ENCODE results near the gene NLRP1. TPM values are rescaled to one million over a fixed set of nuclear protein-coding genes. Genes with fewer than 3 reads are reported as not detected.
A peak's percentile ranks its signal among the peaks of the same experiment; 100 is the strongest.

Gene NLRP1
- total and polyA plus RNA-seq, 9 of the 15 experiments (the other 6 are each of a cell fraction or from before 2014, with no cell fraction given) = 4.0 to 69.4 (median 27.7) TPM

DNA sequence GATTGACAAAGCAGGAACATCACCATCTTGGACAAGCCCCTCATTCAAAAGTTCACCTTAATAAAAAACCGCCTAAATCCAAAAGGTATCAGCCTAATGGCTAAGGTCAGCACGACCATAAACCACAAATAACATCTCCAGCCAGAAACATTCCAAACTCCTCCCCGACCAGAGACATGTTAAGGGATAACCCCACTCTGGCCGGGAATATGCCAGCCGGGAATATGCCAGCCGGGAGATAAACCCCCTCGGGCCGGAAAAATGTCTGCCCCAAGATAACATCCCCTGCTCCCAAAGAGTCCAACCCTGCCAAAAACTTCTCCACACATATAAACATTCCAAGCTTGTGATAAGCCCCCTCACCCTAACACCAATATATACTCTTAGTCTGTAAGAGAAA, 116.9 kb downstream of the NLRP1 start:
- H3K4me2 ChIP-seq (ENCODE audit: insufficient read depth, low read length) = peak overlapping the region; percentile 93
- 0 out of 2 replicates have a peak, but pooled peaks cover 2% of the 10 kb centered on the region for H4K20me1 ChIP-seq (replicated peaks; ENCODE audit: control insufficient read depth, insufficient read depth, low read length)
- FAIRE-seq (no peak), ATAC-seq (no peak), DNase-seq (ENCODE audit: extremely low read depth in 1 of 4, low spot score in 3 of 4) (no peak)
- H3K9me1 ChIP-seq (ENCODE audit: control insufficient read depth, insufficient read depth, low read length) = no peaks in the 10 kb centered on the region
- ChIA-PET CTCF (ENCODE audit: low intra/inter-chr PET ratio) (no interaction called here), POLR2A (interaction anchor here (1.1 to 2.3 kb wide), 2 partner anchors 18 to 969 kb away, joined by 3 to 15 read pairs; partner anchors contain the start of genes DERL2 and MIS12)
- peak overlapping the region; percentile 83 to 94; a peak in 3 of 4 replicates for H3K9ac ChIP-seq (ENCODE audit: insufficient read depth in 1 of 2, low read depth in 2 of 2, low read length in 2 of 2)
- TF ChIP-seq ZNF143 (CRISPR knock-in tag; IDR thresholded peaks at IDR 0.05) (no peak), TCF7 (IDR thresholded peaks at IDR 0.05; ENCODE audit: borderline replicate concordance) (no peak), ETV6 (IDR thresholded peaks at IDR 0.05; ENCODE audit: borderline replicate concordance in 1 of 2, low read depth in 2 of 2, low read length in 1 of 2) (no peak), ETV6 (CRISPR knock-in tag; IDR thresholded peaks at IDR 0.05; ENCODE audit: borderline replicate concordance) (no peak)
- TF ChIP-seq, protein P1, sequence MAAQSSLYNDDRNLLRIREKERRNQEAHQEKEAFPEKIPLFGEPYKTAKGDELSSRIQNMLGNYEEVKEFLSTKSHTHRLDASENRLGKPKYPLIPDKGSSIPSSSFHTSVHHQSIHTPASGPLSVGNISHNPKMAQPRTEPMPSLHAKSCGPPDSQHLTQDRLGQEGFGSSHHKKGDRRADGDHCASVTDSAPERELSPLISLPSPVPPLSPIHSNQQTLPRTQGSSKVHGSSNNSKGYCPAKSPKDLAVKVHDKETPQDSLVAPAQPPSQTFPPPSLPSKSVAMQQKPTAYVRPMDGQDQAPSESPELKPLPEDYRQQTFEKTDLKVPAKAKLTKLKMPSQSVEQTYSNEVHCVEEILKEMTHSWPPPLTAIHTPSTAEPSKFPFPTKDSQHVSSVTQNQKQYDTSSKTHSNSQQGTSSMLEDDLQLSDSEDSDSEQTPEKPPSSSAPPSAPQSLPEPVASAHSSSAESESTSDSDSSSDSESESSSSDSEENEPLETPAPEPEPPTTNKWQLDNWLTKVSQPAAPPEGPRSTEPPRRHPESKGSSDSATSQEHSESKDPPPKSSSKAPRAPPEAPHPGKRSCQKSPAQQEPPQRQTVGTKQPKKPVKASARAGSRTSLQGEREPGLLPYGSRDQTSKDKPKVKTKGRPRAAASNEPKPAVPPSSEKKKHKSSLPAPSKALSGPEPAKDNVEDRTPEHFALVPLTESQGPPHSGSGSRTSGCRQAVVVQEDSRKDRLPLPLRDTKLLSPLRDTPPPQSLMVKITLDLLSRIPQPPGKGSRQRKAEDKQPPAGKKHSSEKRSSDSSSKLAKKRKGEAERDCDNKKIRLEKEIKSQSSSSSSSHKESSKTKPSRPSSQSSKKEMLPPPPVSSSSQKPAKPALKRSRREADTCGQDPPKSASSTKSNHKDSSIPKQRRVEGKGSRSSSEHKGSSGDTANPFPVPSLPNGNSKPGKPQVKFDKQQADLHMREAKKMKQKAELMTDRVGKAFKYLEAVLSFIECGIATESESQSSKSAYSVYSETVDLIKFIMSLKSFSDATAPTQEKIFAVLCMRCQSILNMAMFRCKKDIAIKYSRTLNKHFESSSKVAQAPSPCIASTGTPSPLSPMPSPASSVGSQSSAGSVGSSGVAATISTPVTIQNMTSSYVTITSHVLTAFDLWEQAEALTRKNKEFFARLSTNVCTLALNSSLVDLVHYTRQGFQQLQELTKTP (IDR thresholded peaks at IDR 0.05; ENCODE audit: low read depth in 1 of 2, partially characterized antibody in 2 of 2) = no peak
- TF ChIP-seq, protein P2, sequence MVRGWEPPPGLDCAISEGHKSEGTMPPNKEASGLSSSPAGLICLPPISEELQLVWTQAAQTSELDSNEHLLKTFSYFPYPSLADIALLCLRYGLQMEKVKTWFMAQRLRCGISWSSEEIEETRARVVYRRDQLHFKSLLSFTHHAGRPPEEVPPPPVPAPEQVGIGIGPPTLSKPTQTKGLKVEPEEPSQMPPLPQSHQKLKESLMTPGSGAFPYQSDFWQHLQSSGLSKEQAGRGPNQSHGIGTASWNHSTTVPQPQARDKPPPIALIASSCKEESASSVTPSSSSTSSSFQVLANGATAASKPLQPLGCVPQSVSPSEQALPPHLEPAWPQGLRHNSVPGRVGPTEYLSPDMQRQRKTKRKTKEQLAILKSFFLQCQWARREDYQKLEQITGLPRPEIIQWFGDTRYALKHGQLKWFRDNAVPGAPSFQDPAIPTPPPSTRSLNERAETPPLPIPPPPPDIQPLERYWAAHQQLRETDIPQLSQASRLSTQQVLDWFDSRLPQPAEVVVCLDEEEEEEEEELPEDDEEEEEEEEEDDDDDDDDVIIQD (CRISPR knock-in tag; IDR thresholded peaks at IDR 0.05) = no peak
- H3K27me3 ChIP-seq (ENCODE audit: control insufficient read depth in 2 of 2, insufficient read depth in 2 of 2, low read length in 2 of 2) = no peaks in the 10 kb centered on the region
- H2AFZ ChIP-seq (ENCODE audit: low read depth, low read length) = no peak overlapping the region
- peaks cover 32% of the 10 kb centered on the region; the same call in 2 of the 3 replicates for H3K36me3 ChIP-seq (ENCODE audit: control insufficient read depth, insufficient read depth, low read length)
- intact Hi-C loops (cut with micrococcal nuclease) (no loop called here), in situ Hi-C loops (cut with MboI) (no loop called here)
- no peaks in the 10 kb centered on the region for H3K9me3 ChIP-seq (replicated peaks; ENCODE audit: control insufficient read depth, insufficient read depth, low read depth, low read length)
- peaks cover 4 to 6% of the 10 kb centered on the region in 2 experiments; a peak in 4 of 5 replicates for H3K4me1 ChIP-seq (replicated peaks in 1 of 2; ENCODE audit: control insufficient read depth in 2 of 2, insufficient read depth in 2 of 2, low read length in 2 of 2)
- peak overlapping the region; percentile 97 for H3K4me3 ChIP-seq
- 3% methylated on average over 7 of the region's 8 CpGs for WGBS (ENCODE audit: insufficient coverage, low coverage, missing lambda C conversion rate)
- no peak overlapping the region; the same call in 2 of the 3 replicates for H3K27ac ChIP-seq (ENCODE audit: extremely low read depth, low read depth, low read length)
- BruUV-seq (replicated peaks) = no TSS peak
- H3K79me2 ChIP-seq (ENCODE audit: control insufficient read depth, insufficient read depth, low read length) = peaks cover 63% of the 10 kb centered on the region

All from K562 (cell line).